GM12864 (cell line): ENCODE results near the gene AGO3.

Experiments used
- DNase-seq: peaks from one replicate; pipeline ENCODE4 v3.0.0-alpha.2; 2011; ENCODE audit warnings: low read depth
- H3K4me3 ChIP-seq: 2 replicates; pipeline ENCODE4 v1.5.1; 2011; ENCODE audit warnings: mild to moderate bottlenecking, low read depth, low read length, control low read depth
- CTCF ChIP-seq: IDR thresholded peaks from 2 replicates; pipeline ENCODE4 v1.5.1; 2011; ENCODE audit warnings: low read depth, mild to moderate bottlenecking, moderate library complexity, low read length, control low read depth, inconsistent platforms; ENCODE audit errors: missing control alignments

AGO3 gene

GRCh38 chr1:36112823-36113222 is 181.9 kb downstream of the AGO3 start:
- no peak for DNase-seq
- TF ChIP-seq CTCF = no peak
- H3K4me3 ChIP-seq = no peak overlapping the region

- no peak for DNase-seq
- no peak for TF ChIP-seq CTCF
- H3K4me3 ChIP-seq = no peak overlapping the region
Observed at GRCh38 chr1:36114371-36114770, 183.5 kb downstream of the AGO3 start.

GRCh38 chr1:36115200-36115669 is 184.3 kb downstream of the AGO3 start:
- DNase-seq = no peak
- TF ChIP-seq CTCF = no peak
- no peak overlapping the region for H3K4me3 ChIP-seq

- no peak for DNase-seq
- H3K4me3 ChIP-seq = no peak overlapping the region
- no peak for TF ChIP-seq CTCF
Observed at GRCh38 chr1:36115931-36116330, 185.0 kb downstream of the AGO3 start.

- TF ChIP-seq CTCF = no peak
- H3K4me3 ChIP-seq = no peak overlapping the region
- no peak for DNase-seq
Observed at GRCh38 chr1:36116901-36117300, 186.0 kb downstream of the AGO3 start.

GRCh38 chr1:36118447-36119204 is 187.7 kb downstream of the AGO3 start:
- TF ChIP-seq CTCF = no peak
- no peak overlapping the region for H3K4me3 ChIP-seq
- DNase-seq = no peak

GRCh38 chr1:36119456-36119855 is 188.6 kb downstream of the AGO3 start:
- DNase-seq = no peak
- TF ChIP-seq CTCF = no peak
- H3K4me3 ChIP-seq = no peak overlapping the region
